GM23338 (cell line): ENCODE data around the gene WDR87. TPM values are rescaled to one million over a fixed set of nuclear protein-coding genes. Genes with fewer than 3 reads are reported as not detected.

Source experiments
- ATAC-seq: fragments of 200-7000 bp; cut with Tn5 transposase; 3 replicates; pipeline ENCODE4 v1.9.1; 2020
- DNase-seq: peaks from one replicate; pipeline ENCODE4 v3.0.0-alpha.2; 2015; ENCODE audit warnings: low spot score
- H2AFZ ChIP-seq: fragments of 200-600 bp; sonication (generic); 2 replicates; pipeline ENCODE4 v1.8.0; 2016; ENCODE audit warnings: antibody characterized with exemption, mild to moderate bottlenecking, moderate library complexity
- H3F3A ChIP-seq: fragments of 200-600 bp; sonication (generic); replicated peaks from 2 replicates; pipeline ENCODE4 v1.8.0; 2017; ENCODE audit warnings: antibody characterized with exemption, mixed run types, low read depth
- H3K27ac ChIP-seq: fragments of 200-600 bp; sonication (generic); 2 replicates; pipeline ENCODE4 v1.6.1; 2016; ENCODE audit warnings: low read depth
- H3K27me3 ChIP-seq: fragments of 200-600 bp; sonication (generic); 2 replicates; pipeline ENCODE4 v1.8.0; 2016; ENCODE audit warnings: mild to moderate bottlenecking, mixed run types, moderate library complexity; ENCODE audit not compliant: insufficient read depth
- H3K36me3 ChIP-seq: fragments of 200-600 bp; sonication (generic); 2 replicates; pipeline ENCODE4 v1.8.0; 2016; ENCODE audit warnings: mild to moderate bottlenecking; ENCODE audit not compliant: insufficient read depth
- H3K4me1 ChIP-seq: fragments of 200-600 bp; sonication (generic); 2 replicates; pipeline ENCODE4 v1.8.0; 2016; ENCODE audit warnings: mild to moderate bottlenecking, moderate library complexity; ENCODE audit not compliant: insufficient read depth
- H3K4me2 ChIP-seq: fragments of 200-600 bp; sonication (generic); 2 replicates; pipeline ENCODE4 v1.7.1; 2017; ENCODE audit warnings: mixed run types
- H3K4me3 ChIP-seq: fragments of 200-600 bp; sonication (generic); 2 replicates; pipeline ENCODE4 v1.6.1; 2016; ENCODE audit warnings: mixed run types
- H3K79me2 ChIP-seq: fragments of 200-600 bp; sonication (generic); replicated peaks from 2 replicates; pipeline ENCODE4 v1.8.0; 2017; ENCODE audit warnings: mild to moderate bottlenecking; ENCODE audit not compliant: insufficient read depth
- H3K9me2 ChIP-seq: fragments of 200-600 bp; sonication (generic); 2 replicates; pipeline ENCODE4 v1.8.0; 2017; ENCODE audit not compliant: insufficient read depth
- H4K20me1 ChIP-seq: fragments of 200-600 bp; sonication (generic); replicated peaks from 2 replicates; pipeline ENCODE4 v1.8.0; 2017; ENCODE audit warnings: mild to moderate bottlenecking; ENCODE audit not compliant: insufficient read depth
- H3K27ac Mint-ChIP-seq: 2 replicates; pipeline ENCODE4 v1.8.0; 2020; ENCODE audit warnings: inconsistent platforms, mild to moderate bottlenecking, moderate library complexity, mixed read lengths
- H3K27me3 Mint-ChIP-seq: 3 replicates; pipeline ENCODE4 v1.8.0; 2022; ENCODE audit warnings: low read depth, mild to moderate bottlenecking, moderate library complexity, mixed read lengths, inconsistent platforms; ENCODE audit not compliant: insufficient read depth, poor library complexity
- H3K36me3 Mint-ChIP-seq: 3 replicates; pipeline ENCODE4 v1.8.0; 2021; ENCODE audit warnings: low read depth, mild to moderate bottlenecking, inconsistent platforms, moderate library complexity, mixed read lengths
- H3K4me1 Mint-ChIP-seq: 3 replicates; pipeline ENCODE4 v1.8.0; 2020; ENCODE audit warnings: mild to moderate bottlenecking, inconsistent platforms, mixed read lengths
- H3K4me3 Mint-ChIP-seq: 3 replicates; pipeline ENCODE4 v1.8.0; 2021; ENCODE audit warnings: moderate library complexity, mild to moderate bottlenecking, inconsistent platforms, mixed read lengths
- H3K9me3 Mint-ChIP-seq: 3 replicates; pipeline ENCODE4 v1.8.0; 2020; ENCODE audit warnings: moderate library complexity, mild to moderate bottlenecking, inconsistent platforms, mixed read lengths
- CREB1 ChIP-seq: fragments of 250-450 bp; sonication (Bioruptor Pico); IDR thresholded peaks from 2 replicates; pipeline ENCODE4 v1.5.0; 2020; ENCODE audit warnings: low read depth, mild to moderate bottlenecking, moderate library complexity
- EZH2 ChIP-seq: fragments of 200-600 bp; sonication (generic); IDR thresholded peaks from one replicate; pipeline ENCODE4 v1.8.0; 2017; ENCODE audit warnings: antibody characterized with exemption, mild to moderate bottlenecking, low read depth; ENCODE audit not compliant: unreplicated experiment
- EZH2phosphoT487 ChIP-seq: fragments of 200-600 bp; sonication (generic); IDR thresholded peaks from one replicate; pipeline ENCODE4 v1.8.1; 2018; ENCODE audit warnings: antibody characterized with exemption; ENCODE audit not compliant: unreplicated experiment
- JUNB ChIP-seq: IDR thresholded peaks from one replicate; pipeline ENCODE4 v1.6.1; 2016; ENCODE audit warnings: antibody characterized with exemption; ENCODE audit not compliant: unreplicated experiment
- NANOG ChIP-seq: IDR thresholded peaks from 2 replicates; pipeline ENCODE4 v1.6.1; 2016; ENCODE audit warnings: antibody characterized with exemption, borderline replicate concordance
- POLR2AphosphoS5 ChIP-seq: IDR thresholded peaks from 2 replicates; pipeline ENCODE4 v1.6.1; 2016; ENCODE audit warnings: antibody characterized with exemption, low read depth
- STAT1 ChIP-seq: IDR thresholded peaks from one replicate; pipeline ENCODE4 v1.6.1; 2016; ENCODE audit warnings: antibody characterized with exemption; ENCODE audit not compliant: unreplicated experiment
- ZNF114 ChIP-seq: fragments of 250-450 bp; sonication (Bioruptor Pico); IDR thresholded peaks from 2 replicates; pipeline ENCODE4 v1.5.0; 2020; ENCODE audit warnings: mild to moderate bottlenecking, moderate library complexity
- ZNF331 ChIP-seq: fragments of 250-450 bp; sonication (Bioruptor Pico); IDR thresholded peaks from 2 replicates; pipeline ENCODE4 v1.5.0; 2020; ENCODE audit warnings: low read depth, mild to moderate bottlenecking, moderate library complexity
- polyA plus RNA-seq: library from polyadenylated mRNA; unstranded; fragments of >200 nt; fragmentation: Nextera tagmentation; extraction: Ambion mirVana; gene quantifications from 2 replicates; pipeline ENCODE4 v1.2.1, GENCODE V29; 2016
- total RNA-seq: library from RNA; depleted of rRNA; stranded (reverse); fragments of >200 nt; shearing (Covaris generic); gene quantifications from 2 replicates; pipeline ENCODE4 v1.2.3, GENCODE V29; 2014
- TF ChIP-seq, protein P1 (sequence below), 2 experiments: fragments of 200-600 bp in 1 of 2; sonication (generic) in 1 of 2; conservative IDR thresholded peaks; 2 replicates each; pipeline versions ENCODE4 v1.5.1 to v1.6.1; 2016 to 2017; ENCODE audit warnings: antibody characterized with exemption in 2 of 2, low read depth in 2 of 2, mild to moderate bottlenecking in 2 of 2, moderate library complexity in 1 of 2
- TF ChIP-seq, protein P2 (sequence below): fragments of 250-450 bp; sonication (Bioruptor Pico); IDR thresholded peaks from 2 replicates; pipeline ENCODE4 v1.5.0; 2020; ENCODE audit warnings: mild to moderate bottlenecking, moderate library complexity
- TF ChIP-seq, protein P3 (sequence below): IDR thresholded peaks from one replicate; pipeline ENCODE4 v1.6.1; 2018; ENCODE audit warnings: antibody characterized with exemption; ENCODE audit not compliant: unreplicated experiment
- TF ChIP-seq, protein P4 (sequence below): IDR thresholded peaks from 2 replicates; pipeline ENCODE4 v1.6.1; 2016; ENCODE audit warnings: antibody characterized with exemption

Gene WDR87
- total and polyA plus RNA-seq, 2 experiments from 2014 or later = 0.02 TPM; not detected in 1

DNA sequence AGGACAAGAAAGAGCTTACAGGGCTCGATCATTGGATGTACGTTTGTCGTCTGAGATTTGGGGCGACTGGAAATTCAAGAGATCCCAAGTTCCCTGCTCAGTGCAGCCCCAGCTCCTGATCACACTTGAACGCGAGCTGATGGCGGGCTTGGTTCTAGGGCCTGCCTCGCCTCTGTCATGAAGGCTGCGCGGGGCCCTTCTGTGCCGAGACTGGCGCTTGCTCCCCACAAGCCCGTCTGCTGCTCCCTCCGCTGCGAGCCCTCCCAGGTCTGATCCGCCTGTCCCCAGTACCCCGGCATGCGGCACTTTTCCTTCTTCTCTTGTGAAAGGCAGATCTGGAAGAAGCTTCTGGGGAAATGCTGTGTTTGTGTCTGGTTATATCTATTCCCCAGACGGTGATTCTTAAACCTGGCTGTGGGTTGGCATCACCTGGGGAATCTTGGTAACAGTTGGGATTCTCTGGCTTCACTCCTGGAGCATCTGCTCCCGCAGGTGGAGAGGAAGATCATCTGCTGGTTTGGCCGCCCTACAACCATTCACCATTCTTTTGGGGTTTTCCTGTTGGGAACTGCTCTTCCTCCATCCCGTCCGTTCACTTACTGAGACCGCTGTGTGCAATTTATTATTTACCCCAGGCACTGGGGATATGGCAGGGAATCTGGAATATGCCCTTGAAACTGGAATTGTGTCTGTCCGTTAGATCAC is 44.2 kb upstream of the WDR87 start:
- Histone ChIP-seq H3K36me3 (no peaks in the 10 kb centered on the region), H3F3A (0 out of 2 replicates have a peak, but pooled peaks cover 4% of the 10 kb centered on the region), H3K4me2 (no peak overlapping the region), H3K4me1 (peaks cover 28% of the 10 kb centered on the region), H3K9me2 (no peaks in the 10 kb centered on the region), H3K27ac (peak overlapping the region; percentile 63; the same call in 1 of the 2 replicates), H3K4me3 (no peak overlapping the region), H2AFZ (no peak overlapping the region), H3K27me3 (no peaks in the 10 kb centered on the region), H4K20me1 (peaks cover 6% of the 10 kb centered on the region), H3K79me2 (peaks cover 61% of the 10 kb centered on the region)
- Mint-ChIP-seq H3K9me3 (no peaks in the 10 kb centered on the region), H3K27ac (no peak overlapping the region), H3K36me3 (no peaks in the 10 kb centered on the region), H3K4me3 (no peak overlapping the region), H3K4me1 (peaks cover 31% of the 10 kb centered on the region), H3K27me3 (peaks cover 5% of the 10 kb centered on the region)
- ATAC-seq (peak; percentile 36), DNase-seq (peak; percentile 46)
- TF ChIP-seq ZNF114 (no peak), POLR2AphosphoS5 (no peak), STAT1 (no peak), EZH2phosphoT487 (no peak), JUNB (no peak), NANOG (no peak), ZNF331 (no peak), CREB1 (CRISPR knock-in tag) (no peak), EZH2 (no peak)
- TF ChIP-seq, protein P1, sequence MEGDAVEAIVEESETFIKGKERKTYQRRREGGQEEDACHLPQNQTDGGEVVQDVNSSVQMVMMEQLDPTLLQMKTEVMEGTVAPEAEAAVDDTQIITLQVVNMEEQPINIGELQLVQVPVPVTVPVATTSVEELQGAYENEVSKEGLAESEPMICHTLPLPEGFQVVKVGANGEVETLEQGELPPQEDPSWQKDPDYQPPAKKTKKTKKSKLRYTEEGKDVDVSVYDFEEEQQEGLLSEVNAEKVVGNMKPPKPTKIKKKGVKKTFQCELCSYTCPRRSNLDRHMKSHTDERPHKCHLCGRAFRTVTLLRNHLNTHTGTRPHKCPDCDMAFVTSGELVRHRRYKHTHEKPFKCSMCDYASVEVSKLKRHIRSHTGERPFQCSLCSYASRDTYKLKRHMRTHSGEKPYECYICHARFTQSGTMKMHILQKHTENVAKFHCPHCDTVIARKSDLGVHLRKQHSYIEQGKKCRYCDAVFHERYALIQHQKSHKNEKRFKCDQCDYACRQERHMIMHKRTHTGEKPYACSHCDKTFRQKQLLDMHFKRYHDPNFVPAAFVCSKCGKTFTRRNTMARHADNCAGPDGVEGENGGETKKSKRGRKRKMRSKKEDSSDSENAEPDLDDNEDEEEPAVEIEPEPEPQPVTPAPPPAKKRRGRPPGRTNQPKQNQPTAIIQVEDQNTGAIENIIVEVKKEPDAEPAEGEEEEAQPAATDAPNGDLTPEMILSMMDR (conservative IDR thresholded peaks at IDR 0.05; ENCODE audit: low read depth in 2 of 2) = no peak
- TF ChIP-seq, protein P2, sequence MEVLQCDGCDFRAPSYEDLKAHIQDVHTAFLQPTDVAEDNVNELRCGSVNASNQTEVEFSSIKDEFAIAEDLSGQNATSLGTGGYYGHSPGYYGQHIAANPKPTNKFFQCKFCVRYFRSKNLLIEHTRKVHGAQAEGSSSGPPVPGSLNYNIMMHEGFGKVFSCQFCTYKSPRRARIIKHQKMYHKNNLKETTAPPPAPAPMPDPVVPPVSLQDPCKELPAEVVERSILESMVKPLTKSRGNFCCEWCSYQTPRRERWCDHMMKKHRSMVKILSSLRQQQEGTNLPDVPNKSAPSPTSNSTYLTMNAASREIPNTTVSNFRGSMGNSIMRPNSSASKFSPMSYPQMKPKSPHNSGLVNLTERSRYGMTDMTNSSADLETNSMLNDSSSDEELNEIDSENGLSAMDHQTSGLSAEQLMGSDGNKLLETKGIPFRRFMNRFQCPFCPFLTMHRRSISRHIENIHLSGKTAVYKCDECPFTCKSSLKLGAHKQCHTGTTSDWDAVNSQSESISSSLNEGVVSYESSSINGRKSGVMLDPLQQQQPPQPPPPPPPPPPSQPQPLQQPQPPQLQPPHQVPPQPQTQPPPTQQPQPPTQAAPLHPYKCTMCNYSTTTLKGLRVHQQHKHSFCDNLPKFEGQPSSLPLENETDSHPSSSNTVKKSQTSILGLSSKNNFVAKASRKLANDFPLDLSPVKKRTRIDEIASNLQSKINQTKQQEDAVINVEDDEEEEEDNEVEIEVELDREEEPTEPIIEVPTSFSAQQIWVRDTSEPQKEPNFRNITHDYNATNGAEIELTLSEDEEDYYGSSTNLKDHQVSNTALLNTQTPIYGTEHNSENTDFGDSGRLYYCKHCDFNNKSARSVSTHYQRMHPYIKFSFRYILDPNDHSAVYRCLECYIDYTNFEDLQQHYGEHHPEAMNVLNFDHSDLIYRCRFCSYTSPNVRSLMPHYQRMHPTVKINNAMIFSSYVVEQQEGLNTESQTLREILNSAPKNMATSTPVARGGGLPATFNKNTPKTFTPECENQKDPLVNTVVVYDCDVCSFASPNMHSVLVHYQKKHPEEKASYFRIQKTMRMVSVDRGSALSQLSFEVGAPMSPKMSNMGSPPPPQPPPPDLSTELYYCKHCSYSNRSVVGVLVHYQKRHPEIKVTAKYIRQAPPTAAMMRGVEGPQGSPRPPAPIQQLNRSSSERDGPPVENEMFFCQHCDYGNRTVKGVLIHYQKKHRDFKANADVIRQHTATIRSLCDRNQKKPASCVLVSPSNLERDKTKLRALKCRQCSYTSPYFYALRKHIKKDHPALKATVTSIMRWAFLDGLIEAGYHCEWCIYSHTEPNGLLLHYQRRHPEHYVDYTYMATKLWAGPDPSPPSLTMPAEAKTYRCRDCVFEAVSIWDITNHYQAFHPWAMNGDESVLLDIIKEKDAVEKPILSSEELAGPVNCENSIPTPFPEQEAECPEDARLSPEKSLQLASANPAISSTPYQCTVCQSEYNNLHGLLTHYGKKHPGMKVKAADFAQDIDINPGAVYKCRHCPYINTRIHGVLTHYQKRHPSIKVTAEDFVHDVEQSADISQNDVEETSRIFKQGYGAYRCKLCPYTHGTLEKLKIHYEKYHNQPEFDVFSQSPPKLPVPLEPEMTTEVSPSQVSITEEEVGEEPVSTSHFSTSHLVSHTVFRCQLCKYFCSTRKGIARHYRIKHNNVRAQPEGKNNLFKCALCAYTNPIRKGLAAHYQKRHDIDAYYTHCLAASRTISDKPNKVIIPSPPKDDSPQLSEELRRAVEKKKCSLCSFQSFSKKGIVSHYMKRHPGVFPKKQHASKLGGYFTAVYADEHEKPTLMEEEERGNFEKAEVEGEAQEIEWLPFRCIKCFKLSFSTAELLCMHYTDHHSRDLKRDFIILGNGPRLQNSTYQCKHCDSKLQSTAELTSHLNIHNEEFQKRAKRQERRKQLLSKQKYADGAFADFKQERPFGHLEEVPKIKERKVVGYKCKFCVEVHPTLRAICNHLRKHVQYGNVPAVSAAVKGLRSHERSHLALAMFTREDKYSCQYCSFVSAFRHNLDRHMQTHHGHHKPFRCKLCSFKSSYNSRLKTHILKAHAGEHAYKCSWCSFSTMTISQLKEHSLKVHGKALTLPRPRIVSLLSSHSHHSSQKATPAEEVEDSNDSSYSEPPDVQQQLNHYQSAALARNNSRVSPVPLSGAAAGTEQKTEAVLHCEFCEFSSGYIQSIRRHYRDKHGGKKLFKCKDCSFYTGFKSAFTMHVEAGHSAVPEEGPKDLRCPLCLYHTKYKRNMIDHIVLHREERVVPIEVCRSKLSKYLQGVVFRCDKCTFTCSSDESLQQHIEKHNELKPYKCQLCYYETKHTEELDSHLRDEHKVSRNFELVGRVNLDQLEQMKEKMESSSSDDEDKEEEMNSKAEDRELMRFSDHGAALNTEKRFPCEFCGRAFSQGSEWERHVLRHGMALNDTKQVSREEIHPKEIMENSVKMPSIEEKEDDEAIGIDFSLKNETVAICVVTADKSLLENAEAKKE (CRISPR knock-in tag) = no peak
- TF ChIP-seq, protein P3, sequence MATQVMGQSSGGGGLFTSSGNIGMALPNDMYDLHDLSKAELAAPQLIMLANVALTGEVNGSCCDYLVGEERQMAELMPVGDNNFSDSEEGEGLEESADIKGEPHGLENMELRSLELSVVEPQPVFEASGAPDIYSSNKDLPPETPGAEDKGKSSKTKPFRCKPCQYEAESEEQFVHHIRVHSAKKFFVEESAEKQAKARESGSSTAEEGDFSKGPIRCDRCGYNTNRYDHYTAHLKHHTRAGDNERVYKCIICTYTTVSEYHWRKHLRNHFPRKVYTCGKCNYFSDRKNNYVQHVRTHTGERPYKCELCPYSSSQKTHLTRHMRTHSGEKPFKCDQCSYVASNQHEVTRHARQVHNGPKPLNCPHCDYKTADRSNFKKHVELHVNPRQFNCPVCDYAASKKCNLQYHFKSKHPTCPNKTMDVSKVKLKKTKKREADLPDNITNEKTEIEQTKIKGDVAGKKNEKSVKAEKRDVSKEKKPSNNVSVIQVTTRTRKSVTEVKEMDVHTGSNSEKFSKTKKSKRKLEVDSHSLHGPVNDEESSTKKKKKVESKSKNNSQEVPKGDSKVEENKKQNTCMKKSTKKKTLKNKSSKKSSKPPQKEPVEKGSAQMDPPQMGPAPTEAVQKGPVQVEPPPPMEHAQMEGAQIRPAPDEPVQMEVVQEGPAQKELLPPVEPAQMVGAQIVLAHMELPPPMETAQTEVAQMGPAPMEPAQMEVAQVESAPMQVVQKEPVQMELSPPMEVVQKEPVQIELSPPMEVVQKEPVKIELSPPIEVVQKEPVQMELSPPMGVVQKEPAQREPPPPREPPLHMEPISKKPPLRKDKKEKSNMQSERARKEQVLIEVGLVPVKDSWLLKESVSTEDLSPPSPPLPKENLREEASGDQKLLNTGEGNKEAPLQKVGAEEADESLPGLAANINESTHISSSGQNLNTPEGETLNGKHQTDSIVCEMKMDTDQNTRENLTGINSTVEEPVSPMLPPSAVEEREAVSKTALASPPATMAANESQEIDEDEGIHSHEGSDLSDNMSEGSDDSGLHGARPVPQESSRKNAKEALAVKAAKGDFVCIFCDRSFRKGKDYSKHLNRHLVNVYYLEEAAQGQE = no peak
- TF ChIP-seq, protein P4, sequence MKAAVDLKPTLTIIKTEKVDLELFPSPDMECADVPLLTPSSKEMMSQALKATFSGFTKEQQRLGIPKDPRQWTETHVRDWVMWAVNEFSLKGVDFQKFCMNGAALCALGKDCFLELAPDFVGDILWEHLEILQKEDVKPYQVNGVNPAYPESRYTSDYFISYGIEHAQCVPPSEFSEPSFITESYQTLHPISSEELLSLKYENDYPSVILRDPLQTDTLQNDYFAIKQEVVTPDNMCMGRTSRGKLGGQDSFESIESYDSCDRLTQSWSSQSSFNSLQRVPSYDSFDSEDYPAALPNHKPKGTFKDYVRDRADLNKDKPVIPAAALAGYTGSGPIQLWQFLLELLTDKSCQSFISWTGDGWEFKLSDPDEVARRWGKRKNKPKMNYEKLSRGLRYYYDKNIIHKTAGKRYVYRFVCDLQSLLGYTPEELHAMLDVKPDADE = no peak
